Gastrocnemius medialis (tissue), 4 donors: ENCODE results near the gene OMP. TPM values are rescaled to one million over a fixed set of nuclear protein-coding genes. Genes with fewer than 3 reads are reported as not detected.

Source experiments
- ATAC-seq, 2 donors: fragments of 150-250 bp; one replicate each; pipeline ENCODE4 v1.9.1; 2016
- DNase-seq, 2 donors: peaks; one replicate each; pipeline ENCODE4 v3.0.0-alpha.2; 2019
- H3K27ac ChIP-seq, 4 donors: fragments of 200-600 bp; sonication (generic); 1 replicate in 1 of 4; 2 replicates in 3 of 4; pipeline ENCODE4 v1.5.1; 2016 to 2018; ENCODE audit warnings: mild to moderate bottlenecking in 2 of 4, moderate library complexity in 1 of 4
- H3K27me3 ChIP-seq, 3 donors: fragments of 200-600 bp; sonication (generic) in 2 of 3; 1 replicate in 1 of 3; 2 replicates in 2 of 3; pipeline versions ENCODE4 v1.5.1 to v1.6.0; 2016 to 2019; ENCODE audit warnings: mild to moderate bottlenecking in 1 of 3, moderate library complexity in 1 of 3
- H3K36me3 ChIP-seq, 2 donors: fragments of 200-600 bp; sonication (generic) in 1 of 2; one replicate each; pipeline ENCODE4 v1.5.1; 2017 to 2018
- H3K4me1 ChIP-seq, 2 donors: fragments of 200-600 bp; sonication (generic) in 1 of 2; one replicate each; pipeline ENCODE4 v1.5.1; 2016 to 2017; ENCODE audit warnings: mild to moderate bottlenecking in 2 of 2
- H3K4me3 ChIP-seq, 4 donors: fragments of 200-600 bp; sonication (generic) in 3 of 4; 1 replicate in 1 of 4; 2 replicates in 3 of 4; pipeline ENCODE4 v1.5.1; 2016 to 2019; ENCODE audit warnings: mild to moderate bottlenecking in 2 of 4
- H3K9me3 ChIP-seq, 3 donors: fragments of 200-600 bp; sonication (generic) in 2 of 3; 1 replicate in 1 of 3; 2 replicates in 2 of 3; pipeline ENCODE4 v1.5.1; 2016 to 2019
- POLR2A ChIP-seq, 2 donors: fragments of 450-650 bp; IDR thresholded peaks; one replicate each; pipeline ENCODE4 v1.6.1; 2017; ENCODE audit warnings: antibody characterized with exemption in 2 of 2, mild to moderate bottlenecking in 2 of 2, moderate library complexity in 2 of 2
- in situ Hi-C, 4 donors: fragments of 200-750 bp; cut with MboI; loops; one replicate each; pipeline versions ENCODE4 v1.15.0 to v1.8.0; 2017; ENCODE audit warnings: low sequenced_read_pairs in 4 of 4
- intact Hi-C: fragments of 100-400 bp; cut with DNase I; formaldehyde crosslinking; loops from one replicate; pipeline ENCODE4 v1.15.1; 2023; ENCODE audit warnings: low total_unique reads
- total RNA-seq, 4 donors: library from RNA; depleted of rRNA; stranded (reverse); fragments of >200 nt; gene quantifications; one replicate each; pipeline versions ENCODE4 v1.1.0 to v1.2.3, GENCODE V29; 2016
- TF ChIP-seq, protein P1 (sequence below), 5 experiments: fragments of 450-650 bp in 3 of 5; fragments of 200-600 bp in 2 of 5; sonication (generic) in 2 of 5; IDR thresholded peaks in 4 of 5; conservative IDR thresholded peaks in 1 of 5; 1 replicate in 4 of 5; 2 replicates in 1 of 5; pipeline ENCODE4 v1.5.1; 2016 to 2019; ENCODE audit warnings: antibody characterized with exemption in 5 of 5, mild to moderate bottlenecking in 3 of 5, moderate library complexity in 3 of 5

OMP gene
- total RNA-seq, 4 donors from 2014 or later: not detected

- in situ Hi-C loops: no loop called here
- Histone ChIP-seq H3K36me3 (no peaks in the 10 kb centered on the region), H3K4me3 (no peak overlapping the region), H3K4me1 (peaks cover 0 to 7% of the 10 kb centered on the region in 2 donors), H3K9me3 (no peaks in the 10 kb centered on the region), H3K27me3 (peaks cover 7 to 12% (median 7%) of the 10 kb centered on the region in 3 donors), H3K27ac (no peak overlapping the region)
- DNase-seq (no peak), ATAC-seq (no peak)
- intact Hi-C loops: no loop called here
- TF ChIP-seq, protein P1, sequence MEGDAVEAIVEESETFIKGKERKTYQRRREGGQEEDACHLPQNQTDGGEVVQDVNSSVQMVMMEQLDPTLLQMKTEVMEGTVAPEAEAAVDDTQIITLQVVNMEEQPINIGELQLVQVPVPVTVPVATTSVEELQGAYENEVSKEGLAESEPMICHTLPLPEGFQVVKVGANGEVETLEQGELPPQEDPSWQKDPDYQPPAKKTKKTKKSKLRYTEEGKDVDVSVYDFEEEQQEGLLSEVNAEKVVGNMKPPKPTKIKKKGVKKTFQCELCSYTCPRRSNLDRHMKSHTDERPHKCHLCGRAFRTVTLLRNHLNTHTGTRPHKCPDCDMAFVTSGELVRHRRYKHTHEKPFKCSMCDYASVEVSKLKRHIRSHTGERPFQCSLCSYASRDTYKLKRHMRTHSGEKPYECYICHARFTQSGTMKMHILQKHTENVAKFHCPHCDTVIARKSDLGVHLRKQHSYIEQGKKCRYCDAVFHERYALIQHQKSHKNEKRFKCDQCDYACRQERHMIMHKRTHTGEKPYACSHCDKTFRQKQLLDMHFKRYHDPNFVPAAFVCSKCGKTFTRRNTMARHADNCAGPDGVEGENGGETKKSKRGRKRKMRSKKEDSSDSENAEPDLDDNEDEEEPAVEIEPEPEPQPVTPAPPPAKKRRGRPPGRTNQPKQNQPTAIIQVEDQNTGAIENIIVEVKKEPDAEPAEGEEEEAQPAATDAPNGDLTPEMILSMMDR (IDR thresholded peaks at IDR 0.05 in 4 of 5, conservative IDR thresholded peaks at IDR 0.05 in 1 of 5): no peak
- no peak for TF ChIP-seq POLR2A (IDR thresholded peaks at IDR 0.05)
Measured at GRCh38 chr11:77138106-77138649, 35.5 kb downstream of the OMP start.

DNA sequence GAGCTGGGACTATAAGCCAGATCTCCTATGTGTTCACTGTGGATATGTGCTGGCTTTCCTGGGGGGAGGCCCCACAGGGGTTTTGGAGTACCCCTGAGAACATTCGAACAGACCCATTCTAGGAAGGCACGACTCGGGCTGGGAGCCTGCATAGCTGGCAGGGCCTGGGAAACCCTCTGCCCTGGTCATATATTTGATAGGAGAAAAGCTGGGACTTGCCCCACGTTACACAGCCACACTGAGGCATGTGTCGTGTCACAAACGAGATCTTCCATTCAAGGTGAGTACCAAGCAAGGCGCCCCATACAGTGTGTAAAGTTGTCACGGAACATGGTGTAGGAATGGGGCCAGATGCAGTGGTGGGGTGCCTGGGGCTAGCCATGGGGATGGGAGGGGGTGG is 36.6 kb downstream of the OMP start:
- intact Hi-C loops: no loop called here
- Histone ChIP-seq H3K27me3 (peaks cover 7 to 12% (median 7%) of the 10 kb centered on the region in 3 donors), H3K36me3 (no peaks in the 10 kb centered on the region), H3K9me3 (no peaks in the 10 kb centered on the region), H3K4me1 (peaks cover 0 to 7% of the 10 kb centered on the region in 2 donors), H3K4me3 (no peak overlapping the region), H3K27ac (no peak overlapping the region)
- TF ChIP-seq, protein P1 (IDR thresholded peaks at IDR 0.05 in 4 of 5, conservative IDR thresholded peaks at IDR 0.05 in 1 of 5): no peak
- ATAC-seq (no peak), DNase-seq (no peak)
- in situ Hi-C loops: no loop called here

- Histone ChIP-seq H3K9me3 (no peaks in the 10 kb centered on the region), H3K27me3 (peaks cover 7 to 12% (median 7%) of the 10 kb centered on the region in 3 donors), H3K27ac (peak overlapping the region; percentile 28 to 55 (median 42)), H3K4me1 (peaks cover 0 to 7% of the 10 kb centered on the region in 2 donors), H3K4me3 (no peak overlapping the region), H3K36me3 (no peaks in the 10 kb centered on the region)
- peak; percentile 20 to 63 for DNase-seq
- intact Hi-C loops: no loop called here
- no peak for TF ChIP-seq POLR2A (IDR thresholded peaks at IDR 0.05)
- TF ChIP-seq, protein P1 (IDR thresholded peaks at IDR 0.05 in 4 of 5, conservative IDR thresholded peaks at IDR 0.05 in 1 of 5): no peak
- in situ Hi-C loops: no loop called here
- peak; percentile 71 to 79 for ATAC-seq
Measured at GRCh38 chr11:77140231-77140851, 37.7 kb downstream of the OMP start.

- Histone ChIP-seq H3K36me3 (no peaks in the 10 kb centered on the region), H3K4me3 (no peak overlapping the region), H3K4me1 (peaks cover 0 to 7% of the 10 kb centered on the region in 2 donors), H3K27me3 (peaks cover 7 to 12% (median 7%) of the 10 kb centered on the region in 3 donors), H3K9me3 (no peaks in the 10 kb centered on the region), H3K27ac (no peak overlapping the region)
- DNase-seq (no peak), ATAC-seq (no peak)
- in situ Hi-C loops (no loop called here), intact Hi-C loops (no loop called here)
- no peak for TF ChIP-seq POLR2A (IDR thresholded peaks at IDR 0.05)
- TF ChIP-seq, protein P1 (IDR thresholded peaks at IDR 0.05 in 4 of 5, conservative IDR thresholded peaks at IDR 0.05 in 1 of 5): no peak
Measured at GRCh38 chr11:77141034-77141433, 38.4 kb downstream of the OMP start.
